Stimulated activated CD4-positive, alpha-beta T cell treated with anti-CD3 and anti-CD28 coated beads, Interleukin-1b, Interleukin-23, amount 100 ng/mL, for 48 hours (primary cell): ENCODE results near the gene NUMB.

ENCODE experiments used
- DNase-seq: peaks from one replicate; pipeline ENCODE4 v3.0.0-alpha.2; 2020

NUMB gene

GRCh38 chr14:73283608-73284379 lies 174.6 kb downstream of the NUMB start:
- DNase-seq: no peak

DNA sequence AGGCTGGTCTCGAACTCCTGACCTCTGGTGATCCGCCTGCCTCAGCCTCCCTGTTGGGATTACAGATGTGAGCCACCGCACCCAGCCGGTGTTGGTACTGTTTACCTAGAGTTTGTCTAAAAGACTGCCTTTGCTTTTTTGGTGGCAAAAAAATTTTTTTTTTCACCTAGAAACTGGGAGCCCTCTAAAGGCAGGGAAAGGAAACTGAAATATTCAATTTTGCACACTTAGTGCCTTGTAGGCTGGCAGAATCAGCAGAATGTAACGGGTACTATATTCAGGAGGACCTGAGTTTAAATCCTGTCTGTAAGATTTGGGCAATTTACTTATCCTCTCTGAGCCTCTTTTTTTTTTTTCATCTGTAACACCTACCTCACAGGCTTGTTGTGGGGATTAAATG lies 177.4 kb downstream of the NUMB start:
- no peak for DNase-seq

DNA sequence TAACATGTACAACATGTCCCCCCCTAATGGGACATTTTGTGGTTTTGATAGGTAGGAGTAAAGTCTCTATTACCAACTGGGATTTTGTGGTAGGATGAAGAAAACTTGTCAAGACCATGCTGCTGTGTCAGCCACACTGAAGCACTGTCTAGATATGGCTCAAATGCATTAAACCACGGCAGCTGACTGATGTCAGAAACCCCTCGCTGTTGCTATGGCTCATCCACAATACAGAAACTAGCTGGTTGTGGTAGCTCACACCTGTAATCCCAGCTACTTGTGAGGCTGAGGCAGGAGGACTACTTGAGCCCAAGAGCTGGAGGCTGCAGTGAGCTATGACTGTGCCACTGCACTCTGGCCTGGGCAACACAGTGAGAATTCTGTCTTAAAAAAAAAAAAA lies 181.0 kb downstream of the NUMB start:
- DNase-seq: no peak

DNA sequence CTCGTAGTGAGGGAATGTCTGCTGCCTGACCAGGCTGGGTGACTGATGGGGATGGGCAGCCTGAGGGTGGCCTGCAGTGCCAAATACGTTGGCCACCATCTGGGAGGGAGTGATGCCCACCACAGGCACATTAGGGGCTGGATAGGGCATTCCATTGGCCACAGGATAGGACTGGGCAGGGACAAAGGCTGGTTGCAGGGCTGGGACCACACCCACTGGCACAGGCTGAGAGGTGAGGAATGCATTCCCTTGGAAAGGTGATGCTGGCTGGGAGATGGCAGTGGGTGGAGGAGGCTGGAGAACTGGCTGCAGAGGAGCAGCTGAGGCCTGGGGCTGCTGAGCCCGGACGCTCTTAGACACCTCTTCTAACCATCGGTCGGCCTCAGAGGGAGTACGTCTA lies 181.5 kb downstream of the NUMB start:
- no peak for DNase-seq

- no peak for DNase-seq
These were observed 184.5 kb downstream of the NUMB start for GRCh38 chr14:73273799-73274198.

- DNase-seq: no peak
These were observed 186.0 kb downstream of the NUMB start for GRCh38 chr14:73272393-73272792.

DNA sequence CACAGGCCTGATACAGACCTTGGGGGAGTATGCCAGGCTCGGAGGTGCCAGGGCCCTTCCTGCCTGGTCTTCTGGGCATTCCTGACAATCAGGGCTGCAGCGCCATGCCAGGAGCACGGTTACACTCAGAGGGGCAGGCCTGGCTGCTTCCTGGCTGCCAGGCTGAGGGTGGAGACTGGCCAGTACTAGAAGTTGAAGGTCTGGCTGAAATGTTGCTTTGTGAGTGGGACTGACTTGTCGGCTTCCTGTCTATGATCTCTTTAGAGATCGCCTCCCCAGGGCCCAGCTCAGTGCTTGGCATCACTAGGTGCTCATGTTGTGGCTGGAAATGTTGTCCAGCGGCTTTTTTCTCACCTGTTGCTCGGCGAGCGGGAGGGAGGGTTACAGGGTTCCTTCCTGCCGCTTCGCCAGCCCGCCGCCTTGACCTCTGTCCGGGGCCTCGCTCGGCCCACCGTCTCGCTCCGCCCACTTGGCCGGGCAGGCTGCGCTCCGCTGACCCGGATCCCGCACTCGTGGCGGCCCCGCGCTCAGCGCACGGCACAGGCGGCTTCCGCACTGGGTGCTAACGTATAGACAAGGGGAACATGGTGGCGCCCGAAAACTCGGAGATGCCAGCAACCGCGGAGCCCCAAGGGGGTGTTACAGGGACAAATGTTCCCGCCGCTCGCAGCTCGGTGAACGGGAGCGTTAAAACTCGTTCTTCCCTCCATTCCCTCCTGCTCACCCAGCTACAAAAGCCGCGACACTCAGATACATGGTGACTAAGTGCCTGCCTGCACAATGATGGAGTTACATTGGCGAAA lies 188.4 kb downstream of the NUMB start:
- DNase-seq: no peak

DNA sequence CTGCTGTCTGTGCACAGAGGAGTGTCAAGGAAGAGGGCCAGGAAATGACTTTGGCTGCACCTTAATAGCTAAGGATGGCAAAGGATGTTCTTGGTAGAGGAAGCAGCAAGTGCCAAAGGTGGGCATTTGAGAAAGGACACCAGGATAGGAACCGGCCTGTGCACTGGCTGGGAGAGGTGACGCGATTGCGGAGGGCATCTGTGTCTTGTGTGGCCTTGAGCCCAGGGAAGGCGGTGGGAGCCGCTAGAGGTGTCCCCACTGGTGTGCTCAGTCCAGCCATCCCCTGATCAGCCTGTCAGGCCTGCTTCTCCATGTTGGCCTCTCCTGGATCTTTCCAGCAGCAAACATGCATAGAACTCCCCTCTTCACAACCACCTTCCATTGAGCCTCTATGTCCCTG lies 190.9 kb downstream of the NUMB start:
- DNase-seq: no peak

- no peak for DNase-seq
These were observed 192.0 kb downstream of the NUMB start for GRCh38 chr14:73266317-73266716.

DNA sequence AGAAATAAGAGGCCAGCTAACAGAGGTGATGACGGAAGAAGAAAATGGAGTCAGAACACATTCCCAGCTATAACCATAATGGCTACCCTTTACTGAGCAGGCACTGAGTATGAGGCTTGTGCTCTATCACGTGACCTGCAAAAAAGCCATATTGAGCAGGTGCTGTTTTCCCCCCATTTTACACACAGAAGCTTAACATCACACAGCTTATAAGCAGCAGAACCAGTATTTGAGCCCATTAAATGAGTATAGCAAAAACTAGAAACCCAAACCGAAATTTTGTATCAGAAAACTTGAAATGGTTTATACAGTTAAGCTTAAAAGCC lies 192.7 kb downstream of the NUMB start:
- no peak for DNase-seq

DNA sequence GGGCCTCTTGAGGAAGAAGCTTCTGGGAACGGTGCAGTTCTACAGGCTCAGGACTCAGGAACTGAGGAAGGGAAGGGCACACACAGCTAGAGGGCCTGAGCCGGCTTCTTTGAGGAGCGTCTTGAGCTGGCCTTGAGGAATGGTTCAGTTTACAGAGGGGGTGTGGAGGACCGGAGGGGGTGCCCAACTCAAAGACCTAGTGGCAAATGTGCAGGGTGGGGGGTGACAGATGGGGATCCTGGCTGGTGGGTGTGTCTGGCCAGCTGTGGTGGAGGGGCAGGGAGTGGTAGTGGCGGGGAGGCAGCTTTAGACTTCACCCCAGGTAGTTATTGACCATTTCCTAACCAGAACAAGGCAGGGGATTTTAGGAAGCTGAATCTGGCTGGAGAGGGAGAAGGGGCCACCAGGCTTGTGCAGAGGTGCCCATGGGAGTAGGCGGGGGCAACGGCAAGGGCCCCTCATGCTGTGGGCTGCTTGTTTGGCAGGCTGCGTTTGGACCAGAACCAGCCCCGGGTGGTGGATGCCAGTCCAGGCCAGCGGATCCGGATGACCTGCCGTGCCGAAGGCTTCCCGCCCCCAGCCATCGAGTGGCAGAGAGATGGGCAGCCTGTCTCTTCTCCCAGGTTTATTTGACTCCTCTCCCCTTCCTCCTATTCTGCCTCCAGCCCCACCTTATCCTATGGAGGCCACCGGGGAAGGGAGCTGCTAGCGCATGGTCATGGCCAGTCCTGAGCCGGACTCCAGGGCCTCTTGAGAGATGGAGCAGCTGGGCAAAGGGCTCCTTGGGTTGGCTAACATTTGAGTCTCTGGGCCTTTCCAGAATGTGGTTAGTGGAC lies 193.2 kb downstream of the NUMB start:
- no peak for DNase-seq

DNA sequence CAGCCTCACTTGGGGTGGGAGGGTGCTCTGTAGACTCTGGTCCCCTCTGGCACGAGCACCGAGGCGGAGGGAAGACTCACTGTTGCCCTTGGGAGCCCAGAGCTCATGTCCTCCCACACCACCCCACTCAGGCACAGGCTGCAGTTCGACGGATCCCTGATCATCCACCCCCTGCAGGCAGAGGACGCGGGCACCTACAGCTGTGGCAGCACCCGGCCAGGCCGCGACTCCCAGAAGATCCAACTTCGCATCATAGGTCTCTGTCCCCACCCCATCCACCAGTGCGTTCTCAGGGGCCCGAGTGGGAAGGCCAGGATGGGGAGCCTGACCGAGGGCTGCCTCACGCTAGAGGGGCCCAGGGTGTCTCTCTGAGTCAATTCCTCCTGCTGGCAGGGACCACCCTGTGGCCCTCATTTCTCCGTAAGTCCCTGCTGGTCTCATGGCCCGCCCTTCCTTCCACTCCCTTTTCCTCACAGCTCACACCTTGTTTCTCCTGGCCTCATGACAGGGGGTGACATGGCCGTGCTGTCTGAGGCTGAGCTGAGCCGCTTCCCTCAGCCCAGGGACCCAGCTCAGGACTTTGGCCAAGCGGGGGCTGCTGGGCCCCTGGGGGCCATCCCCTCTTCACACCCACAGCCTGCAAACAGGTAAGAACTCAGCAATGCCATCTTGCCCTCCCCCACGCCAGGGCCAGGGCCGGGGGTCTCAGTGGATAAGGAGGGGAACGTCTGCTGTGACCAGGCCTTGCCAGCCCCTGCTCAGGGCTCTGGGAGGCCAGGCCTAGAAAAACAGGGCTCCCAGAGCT lies 194.1 kb downstream of the NUMB start:
- DNase-seq: no peak

DNA sequence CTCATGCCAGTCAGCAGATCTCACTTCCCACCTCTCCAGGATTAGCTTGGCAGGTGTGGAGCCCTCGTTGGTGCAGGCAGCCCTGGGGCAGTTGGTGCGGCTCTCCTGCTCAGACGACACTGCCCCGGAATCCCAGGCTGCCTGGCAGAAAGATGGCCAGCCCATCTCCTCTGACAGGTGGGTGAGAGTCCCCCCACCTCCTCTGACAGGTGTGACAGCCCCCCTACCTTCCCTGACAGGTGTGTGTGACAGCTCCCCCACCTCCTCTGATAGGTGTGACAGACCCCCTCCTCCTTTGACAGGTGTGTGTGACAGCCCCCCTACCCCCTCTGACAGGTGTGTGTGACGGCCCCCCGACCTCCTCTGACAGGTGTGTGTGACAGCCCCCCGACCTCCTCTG lies 194.7 kb downstream of the NUMB start:
- no peak for DNase-seq

- DNase-seq: no peak
These were observed 195.7 kb downstream of the NUMB start for GRCh38 chr14:73262427-73263183.

GRCh38 chr14:73261520-73262426 lies 196.6 kb downstream of the NUMB start:
- DNase-seq: no peak

- no peak for DNase-seq
These were observed 197.3 kb downstream of the NUMB start for GRCh38 chr14:73261075-73261474.

DNA sequence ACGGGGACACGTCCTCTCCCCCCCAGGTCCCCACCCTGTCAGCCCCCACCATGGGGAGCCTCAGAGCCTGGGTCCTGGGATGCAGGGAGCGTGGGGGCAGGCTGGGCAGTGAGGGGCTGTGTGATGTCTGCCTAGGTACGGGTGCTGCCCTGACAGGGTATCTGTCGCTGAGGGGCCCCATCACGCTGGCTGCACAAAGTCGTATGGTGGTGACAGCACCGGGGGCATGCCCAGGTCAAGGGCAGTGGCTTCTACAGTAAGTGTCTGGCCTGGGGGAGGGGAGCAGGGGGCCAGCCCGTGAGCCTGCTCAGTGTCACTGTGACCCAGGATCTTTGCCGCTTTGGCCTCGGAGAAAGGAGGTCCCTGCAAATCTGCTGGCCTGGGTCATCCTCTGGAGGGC lies 197.8 kb downstream of the NUMB start:
- DNase-seq: no peak

DNA sequence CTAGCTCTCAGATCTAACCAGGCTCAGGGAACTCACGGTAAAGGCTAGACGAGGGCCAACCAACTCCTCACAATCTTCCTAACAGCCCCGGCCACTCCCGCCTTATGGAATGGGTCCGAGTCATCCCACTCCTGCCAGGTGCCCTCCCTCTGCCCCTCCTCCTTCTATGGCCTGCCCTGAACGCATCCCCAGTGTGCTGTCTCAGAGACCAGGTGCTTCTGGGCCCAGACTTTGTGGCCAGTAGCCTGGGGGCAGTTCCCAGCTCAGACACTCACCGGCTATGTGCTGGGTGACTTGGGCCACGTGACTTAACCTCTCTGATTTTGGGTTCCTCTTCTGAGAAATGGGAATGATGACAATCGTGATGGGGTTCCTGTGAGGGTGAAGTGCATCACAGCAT lies 198.5 kb downstream of the NUMB start:
- no peak for DNase-seq

- DNase-seq: no peak
These were observed 199.3 kb downstream of the NUMB start for GRCh38 chr14:73258845-73259611.

GRCh38 chr14:73258076-73258475 lies 200.3 kb downstream of the NUMB start:
- no peak for DNase-seq
